HEK293 (cell line): ENCODE measurements around the gene DLK2.
"Not testable (repeated sequence)": the region's sequence is repeated elsewhere in the genome, so short reads cannot be mapped to it uniquely, and the experiment has no call there.

ENCODE experiments used
- CTCF ChIA-PET: fragments of 350-600 bp; formaldehyde crosslinking; extraction: SDS; loops from one replicate; lab custom pipeline; 2021; ENCODE audit warnings: antibody characterized with exemption; lab: Yijun Ruan, JAX
- POLR2A ChIA-PET: fragments of 300-600 bp; formaldehyde crosslinking; extraction: SDS; loops from one replicate; lab custom pipeline; 2020; ENCODE audit warnings: antibody characterized with exemption, inconsistent platforms; lab: Yijun Ruan, JAX
- H3K27ac ChIP-seq: fragments of 200-500 bp; sonication (Bioruptor generic); 2 replicates; pipeline ENCODE4 v1.5.1; 2014; ENCODE audit warnings: low read depth, low read length, control low read depth, inconsistent platforms; ENCODE audit errors: extremely low read depth
- H3K36me3 ChIP-seq, 2 experiments: fragments of 200-500 bp in 1 of 2; sonication (Bioruptor generic) in 1 of 2; 1 replicate in 1 of 2; 2 replicates in 1 of 2; pipeline ENCODE4 v1.5.1; 2014 to 2017; ENCODE audit warnings: inconsistent platforms in 2 of 2, low read length in 2 of 2; ENCODE audit not compliant: control insufficient read depth in 2 of 2, insufficient read depth in 1 of 2
- H3K4me1 ChIP-seq: fragments of 200-500 bp; sonication (Bioruptor generic); 2 replicates; pipeline ENCODE4 v1.5.1; 2014; ENCODE audit warnings: mild to moderate bottlenecking, low read length, inconsistent platforms; ENCODE audit not compliant: control insufficient read depth, insufficient read depth
- H3K4me3 ChIP-seq: 2 replicates; pipeline ENCODE4 v1.5.1; 2011; ENCODE audit warnings: low read depth, mild to moderate bottlenecking, control low read depth, low read length, moderate library complexity
- H3K9me3 ChIP-seq: fragments of 200-500 bp; sonication (Bioruptor generic); 2 replicates; pipeline ENCODE4 v1.5.1; 2014; ENCODE audit warnings: low read depth, low read length, inconsistent platforms; ENCODE audit not compliant: control insufficient read depth, insufficient read depth
- KLF1 ChIP-seq: fragments of 450-650 bp; formaldehyde crosslinking; IDR thresholded peaks from 2 replicates; pipeline ENCODE4 v1.5.1; 2016; ENCODE audit warnings: missing biosample characterization, missing genetic modification characterization
- KLF16 ChIP-seq: fragments of 450-650 bp; formaldehyde crosslinking; IDR thresholded peaks from 2 replicates; pipeline ENCODE4 v1.5.1; 2017; ENCODE audit warnings: missing biosample characterization, missing genetic modification characterization
- RBAK ChIP-seq: fragments of 450-650 bp; formaldehyde crosslinking; IDR thresholded peaks from 2 replicates; pipeline ENCODE4 v1.5.1; 2016; ENCODE audit warnings: missing biosample characterization, missing genetic modification characterization
- REPIN1 ChIP-seq: fragments of 450-650 bp; formaldehyde crosslinking; IDR thresholded peaks from 2 replicates; pipeline ENCODE4 v1.5.1; 2017; ENCODE audit warnings: missing biosample characterization, missing genetic modification characterization, low read depth
- SP3 ChIP-seq: fragments of 450-650 bp; formaldehyde crosslinking; IDR thresholded peaks from 2 replicates; pipeline ENCODE4 v1.5.1; 2016; ENCODE audit warnings: missing biosample characterization, missing genetic modification characterization
- ZNF146 ChIP-seq: fragments of 450-650 bp; formaldehyde crosslinking; IDR thresholded peaks from 2 replicates; pipeline ENCODE4 v1.5.1; 2016; ENCODE audit warnings: missing biosample characterization, missing genetic modification characterization
- ZNF175 ChIP-seq: fragments of 450-650 bp; formaldehyde crosslinking; IDR thresholded peaks from 2 replicates; pipeline ENCODE4 v1.5.1; 2016; ENCODE audit warnings: missing biosample characterization, missing genetic modification characterization
- ZNF248 ChIP-seq: fragments of 450-650 bp; formaldehyde crosslinking; IDR thresholded peaks from 2 replicates; pipeline ENCODE4 v1.5.1; 2017; ENCODE audit warnings: missing biosample characterization, missing genetic modification characterization
- ZNF473 ChIP-seq: fragments of 450-650 bp; formaldehyde crosslinking; IDR thresholded peaks from 2 replicates; pipeline ENCODE4 v1.5.1; 2017; ENCODE audit warnings: missing biosample characterization, missing genetic modification characterization
- ZNF518A ChIP-seq: fragments of 450-650 bp; formaldehyde crosslinking; conservative IDR thresholded peaks from 2 replicates; pipeline ENCODE4 v1.5.1; 2016; ENCODE audit warnings: low read depth, missing biosample characterization, missing genetic modification characterization
- ZNF610 ChIP-seq: fragments of 450-650 bp; formaldehyde crosslinking; IDR thresholded peaks from 2 replicates; pipeline ENCODE4 v1.5.1; 2016; ENCODE audit warnings: missing biosample characterization, missing genetic modification characterization, borderline replicate concordance
- TF ChIP-seq, protein P1 (sequence below): fragments of 450-650 bp; formaldehyde crosslinking; IDR thresholded peaks from 2 replicates; pipeline ENCODE4 v1.5.1; 2016; ENCODE audit warnings: missing biosample characterization, missing genetic modification characterization, borderline replicate concordance

Gene DLK2

DNA sequence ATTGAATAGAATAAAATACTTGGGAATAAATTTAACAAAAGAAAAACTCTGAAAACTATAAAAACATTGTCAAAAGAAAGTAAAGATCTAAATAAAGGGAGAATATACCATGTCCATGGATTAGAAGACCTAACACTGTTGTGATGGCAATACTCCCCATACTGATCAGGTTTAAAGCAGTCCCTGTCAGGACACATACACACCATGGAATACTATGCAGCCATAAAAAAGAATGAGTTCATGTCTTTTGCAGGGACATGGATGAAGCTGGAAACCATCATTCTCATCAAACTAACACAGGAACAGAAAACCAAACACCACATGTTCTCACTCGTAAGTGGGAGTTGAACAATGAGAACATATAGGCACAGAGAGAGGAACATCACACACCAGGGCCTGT, 44.6 kb downstream of the DLK2 start:
- H3K27ac ChIP-seq, POLR2A ChIA-PET, H3K4me3 ChIP-seq, H3K9me3 ChIP-seq, H3K4me1 ChIP-seq: not testable (repeated sequence)
- peak; percentile 74; the same call in 1 of the 2 replicates for TF ChIP-seq ZNF248 (tag by site-specific recombination)
- TF ChIP-seq ZNF146 (tag by site-specific recombination) = peak; percentile 94
- CTCF ChIA-PET = interaction anchor here (0.6 to 0.7 kb wide), 2 partner anchors 38 to 40 kb away, joined by 3 to 5 read pairs; no protein-coding TSS in a partner anchor
- H3K36me3 ChIP-seq = peaks cover 0 to 35% of the 10 kb centered on the region in 2 experiments; a peak in 1 of 3 replicates

DNA sequence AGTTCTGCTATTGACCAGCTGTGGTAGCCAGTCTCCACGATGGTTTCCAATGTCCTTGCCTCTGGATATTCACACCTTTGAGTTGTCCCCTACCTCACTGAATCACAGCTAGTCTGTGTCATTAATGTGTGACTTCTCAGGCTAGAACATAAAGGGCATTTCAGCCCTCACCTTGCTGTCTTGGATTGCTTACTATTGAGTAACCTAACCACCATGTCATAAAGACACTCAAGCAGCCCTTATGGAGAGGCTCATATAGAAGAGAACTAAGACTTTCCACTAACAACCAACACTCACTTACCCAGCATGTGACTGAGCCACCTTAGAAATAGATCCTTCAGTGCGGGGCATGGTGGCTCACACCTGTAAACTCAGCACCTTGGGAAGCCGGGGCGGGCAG, 47.1 kb downstream of the DLK2 start:
- no peak for TF ChIP-seq REPIN1 (tag by site-specific recombination)
- TF ChIP-seq KLF1 (tag by site-specific recombination) = no peak
- no peak for TF ChIP-seq ZNF518A (tag by site-specific recombination)
- no peak for TF ChIP-seq ZNF610 (tag by site-specific recombination)
- POLR2A ChIA-PET = no interaction called here
- H3K4me1 ChIP-seq = no peaks in the 10 kb centered on the region
- H3K9me3 ChIP-seq = no peaks in the 10 kb centered on the region
- peaks cover 0 to 60% of the 10 kb centered on the region in 2 experiments; a peak in 1 of 3 replicates for H3K36me3 ChIP-seq
- CTCF ChIA-PET = no interaction called here
- no peak overlapping the region for H3K4me3 ChIP-seq
- H3K27ac ChIP-seq = no peak overlapping the region

DNA sequence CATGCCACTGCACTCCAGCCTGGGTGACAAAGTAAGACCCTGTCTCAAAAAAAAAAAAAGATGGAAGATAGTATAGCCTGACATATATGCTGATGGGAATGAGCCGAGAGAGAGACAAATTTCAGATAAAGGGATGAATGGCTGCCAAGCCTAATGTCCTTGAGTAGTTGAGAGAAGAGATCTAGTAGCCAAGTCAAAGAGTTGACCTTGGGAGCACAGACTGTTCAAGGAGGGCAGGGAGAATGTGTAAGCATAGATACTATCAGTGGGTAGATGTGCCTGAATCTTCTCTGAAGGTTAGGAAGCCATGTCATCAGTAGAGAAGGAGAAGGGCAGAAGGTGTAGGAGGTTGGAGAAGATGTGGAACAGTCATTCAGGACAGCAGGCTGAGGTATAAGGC, 48.1 kb downstream of the DLK2 start:
- no peaks in the 10 kb centered on the region for H3K4me1 ChIP-seq
- H3K36me3 ChIP-seq = peaks cover 0 to 66% of the 10 kb centered on the region in 2 experiments; a peak in 1 of 3 replicates
- TF ChIP-seq, protein P1, sequence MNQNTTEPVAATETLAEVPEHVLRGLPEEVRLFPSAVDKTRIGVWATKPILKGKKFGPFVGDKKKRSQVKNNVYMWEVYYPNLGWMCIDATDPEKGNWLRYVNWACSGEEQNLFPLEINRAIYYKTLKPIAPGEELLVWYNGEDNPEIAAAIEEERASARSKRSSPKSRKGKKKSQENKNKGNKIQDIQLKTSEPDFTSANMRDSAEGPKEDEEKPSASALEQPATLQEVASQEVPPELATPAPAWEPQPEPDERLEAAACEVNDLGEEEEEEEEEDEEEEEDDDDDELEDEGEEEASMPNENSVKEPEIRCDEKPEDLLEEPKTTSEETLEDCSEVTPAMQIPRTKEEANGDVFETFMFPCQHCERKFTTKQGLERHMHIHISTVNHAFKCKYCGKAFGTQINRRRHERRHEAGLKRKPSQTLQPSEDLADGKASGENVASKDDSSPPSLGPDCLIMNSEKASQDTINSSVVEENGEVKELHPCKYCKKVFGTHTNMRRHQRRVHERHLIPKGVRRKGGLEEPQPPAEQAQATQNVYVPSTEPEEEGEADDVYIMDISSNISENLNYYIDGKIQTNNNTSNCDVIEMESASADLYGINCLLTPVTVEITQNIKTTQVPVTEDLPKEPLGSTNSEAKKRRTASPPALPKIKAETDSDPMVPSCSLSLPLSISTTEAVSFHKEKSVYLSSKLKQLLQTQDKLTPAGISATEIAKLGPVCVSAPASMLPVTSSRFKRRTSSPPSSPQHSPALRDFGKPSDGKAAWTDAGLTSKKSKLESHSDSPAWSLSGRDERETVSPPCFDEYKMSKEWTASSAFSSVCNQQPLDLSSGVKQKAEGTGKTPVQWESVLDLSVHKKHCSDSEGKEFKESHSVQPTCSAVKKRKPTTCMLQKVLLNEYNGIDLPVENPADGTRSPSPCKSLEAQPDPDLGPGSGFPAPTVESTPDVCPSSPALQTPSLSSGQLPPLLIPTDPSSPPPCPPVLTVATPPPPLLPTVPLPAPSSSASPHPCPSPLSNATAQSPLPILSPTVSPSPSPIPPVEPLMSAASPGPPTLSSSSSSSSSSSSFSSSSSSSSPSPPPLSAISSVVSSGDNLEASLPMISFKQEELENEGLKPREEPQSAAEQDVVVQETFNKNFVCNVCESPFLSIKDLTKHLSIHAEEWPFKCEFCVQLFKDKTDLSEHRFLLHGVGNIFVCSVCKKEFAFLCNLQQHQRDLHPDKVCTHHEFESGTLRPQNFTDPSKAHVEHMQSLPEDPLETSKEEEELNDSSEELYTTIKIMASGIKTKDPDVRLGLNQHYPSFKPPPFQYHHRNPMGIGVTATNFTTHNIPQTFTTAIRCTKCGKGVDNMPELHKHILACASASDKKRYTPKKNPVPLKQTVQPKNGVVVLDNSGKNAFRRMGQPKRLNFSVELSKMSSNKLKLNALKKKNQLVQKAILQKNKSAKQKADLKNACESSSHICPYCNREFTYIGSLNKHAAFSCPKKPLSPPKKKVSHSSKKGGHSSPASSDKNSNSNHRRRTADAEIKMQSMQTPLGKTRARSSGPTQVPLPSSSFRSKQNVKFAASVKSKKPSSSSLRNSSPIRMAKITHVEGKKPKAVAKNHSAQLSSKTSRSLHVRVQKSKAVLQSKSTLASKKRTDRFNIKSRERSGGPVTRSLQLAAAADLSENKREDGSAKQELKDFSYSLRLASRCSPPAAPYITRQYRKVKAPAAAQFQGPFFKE = no peak
- TF ChIP-seq ZNF175 (tag by site-specific recombination) = no peak
- TF ChIP-seq SP3 (tag by site-specific recombination) = no peak
- TF ChIP-seq ZNF473 (tag by site-specific recombination) = no peak
- no peak for TF ChIP-seq KLF16 (tag by site-specific recombination)
- TF ChIP-seq RBAK (tag by site-specific recombination) = no peak
- H3K27ac ChIP-seq = no peak overlapping the region
- CTCF ChIA-PET = no interaction called here
- no peaks in the 10 kb centered on the region for H3K9me3 ChIP-seq
- POLR2A ChIA-PET = no interaction called here
- no peak overlapping the region for H3K4me3 ChIP-seq
